Lung (tissue), 12 donors: Measurements from ENCODE around the gene TBCD. TPM values are rescaled to one million over a fixed set of nuclear protein-coding genes. Genes with fewer than 3 reads are reported as not detected.
A peak's percentile ranks its signal among the peaks of the same experiment; 100 is the strongest.
"Not testable (repeated sequence)": the region's sequence is repeated elsewhere in the genome, so short reads cannot be mapped to it uniquely, and the experiment has no call there.

Experiments used
- ATAC-seq: fragments of 200-7000 bp; cut with Tn5 transposase; one replicate; pipeline ENCODE4 v1.9.1; 2020; ENCODE audit warnings: moderate number of reproducible peaks; ENCODE audit not compliant: insufficient read depth, low FRiP score
- DNase-seq, 3 donors: peaks; one replicate each; pipeline ENCODE4 v3.0.0-alpha.2; 2013 to 2017
- H3K27ac ChIP-seq, 2 donors: one replicate each; pipeline ENCODE4 v1.5.1; 2013; ENCODE audit warnings: mild to moderate bottlenecking in 2 of 2, moderate library complexity in 2 of 2, control low read depth in 1 of 2, inconsistent platforms in 1 of 2, low read depth in 1 of 2, low read length in 1 of 2
- H3K27me3 ChIP-seq, 3 donors: one replicate each; pipeline ENCODE4 v1.5.1; 2013; ENCODE audit warnings: low read length in 2 of 3; ENCODE audit not compliant: control insufficient read depth in 3 of 3, insufficient read depth in 3 of 3
- H3K36me3 ChIP-seq, 4 donors: one replicate each; pipeline ENCODE4 v1.5.1; 2013; ENCODE audit warnings: low read length in 4 of 4, mild to moderate bottlenecking in 1 of 4, moderate library complexity in 1 of 4; ENCODE audit not compliant: control insufficient read depth in 4 of 4, insufficient read depth in 4 of 4
- H3K4me1 ChIP-seq, 5 donors: one replicate each; pipeline ENCODE4 v1.5.1; 2013; ENCODE audit warnings: low read length in 5 of 5, mild to moderate bottlenecking in 2 of 5, moderate library complexity in 1 of 5; ENCODE audit not compliant: control insufficient read depth in 5 of 5, insufficient read depth in 5 of 5
- H3K4me3 ChIP-seq: one replicate; pipeline ENCODE4 v1.5.1; 2013; ENCODE audit warnings: mild to moderate bottlenecking, control low read depth, moderate library complexity
- H3K9ac ChIP-seq, 2 donors: one replicate each; pipeline ENCODE4 v1.5.1; 2013; ENCODE audit warnings: low read length in 2 of 2, control low read depth in 1 of 2; ENCODE audit not compliant: insufficient read depth in 1 of 2
- H3K9me3 ChIP-seq, 4 donors: one replicate each; pipeline ENCODE4 v1.5.1; 2013; ENCODE audit warnings: low read length in 3 of 4, mild to moderate bottlenecking in 1 of 4, moderate library complexity in 1 of 4; ENCODE audit not compliant: control insufficient read depth in 4 of 4, insufficient read depth in 3 of 4
- WGBS, 2 donors: extraction: QIAGEN DNeasy Blood & Tissue Kit; methylation state at CpG; one replicate each; pipeline ENCODE4 v1.1.7; 2013; 5-methylcytosine and 5-hydroxymethylcytosine counted together
- polyA plus RNA-seq, 2 donors: library from polyadenylated mRNA; stranded (reverse); fragments of 200-250 nt; gene quantifications; one replicate each; pipeline ENCODE4 v1.2.1, GENCODE V29; 2013
- total RNA-seq, 2 donors: library from RNA; depleted of rRNA in 1 of 2; stranded (reverse); fragments of >200 nt in 1 of 2; gene quantifications; one replicate each; pipeline ENCODE4 v1.2.1, GENCODE V29; 2014 to 2021
- TF ChIP-seq, protein P1 (sequence below): IDR thresholded peaks from 2 replicates; pipeline ENCODE4 v1.5.1; 2012; ENCODE audit warnings: mild to moderate bottlenecking; ENCODE audit errors: control extremely low read depth, extremely low read depth
- donor health status: control.
- donor health status: control.
- donor health status: Bipolar disorder and iron deficiency.
- donor health status: healthy.
- donor health status: DM: yes; HTN: yes; CAD: no.

TBCD gene
- total and polyA plus RNA-seq, 4 donors: 57.6 to 119 (median 90.3) TPM

- Histone ChIP-seq H3K27me3 (no peaks in the 10 kb centered on the region), H3K9me3 (peaks cover 0 to 2% (median 0%) of the 10 kb centered on the region in 4 donors), H3K9ac (no peak overlapping the region), H3K36me3 (peaks cover 0 to 6% (median 3%) of the 10 kb centered on the region in 4 donors), H3K27ac (peak overlapping the region in 1 of 2 donors; percentile 52), H3K4me3 (no peak overlapping the region), H3K4me1 (peaks cover 0 to 12% (median 4%) of the 10 kb centered on the region in 5 donors)
- TF ChIP-seq, protein P1, sequence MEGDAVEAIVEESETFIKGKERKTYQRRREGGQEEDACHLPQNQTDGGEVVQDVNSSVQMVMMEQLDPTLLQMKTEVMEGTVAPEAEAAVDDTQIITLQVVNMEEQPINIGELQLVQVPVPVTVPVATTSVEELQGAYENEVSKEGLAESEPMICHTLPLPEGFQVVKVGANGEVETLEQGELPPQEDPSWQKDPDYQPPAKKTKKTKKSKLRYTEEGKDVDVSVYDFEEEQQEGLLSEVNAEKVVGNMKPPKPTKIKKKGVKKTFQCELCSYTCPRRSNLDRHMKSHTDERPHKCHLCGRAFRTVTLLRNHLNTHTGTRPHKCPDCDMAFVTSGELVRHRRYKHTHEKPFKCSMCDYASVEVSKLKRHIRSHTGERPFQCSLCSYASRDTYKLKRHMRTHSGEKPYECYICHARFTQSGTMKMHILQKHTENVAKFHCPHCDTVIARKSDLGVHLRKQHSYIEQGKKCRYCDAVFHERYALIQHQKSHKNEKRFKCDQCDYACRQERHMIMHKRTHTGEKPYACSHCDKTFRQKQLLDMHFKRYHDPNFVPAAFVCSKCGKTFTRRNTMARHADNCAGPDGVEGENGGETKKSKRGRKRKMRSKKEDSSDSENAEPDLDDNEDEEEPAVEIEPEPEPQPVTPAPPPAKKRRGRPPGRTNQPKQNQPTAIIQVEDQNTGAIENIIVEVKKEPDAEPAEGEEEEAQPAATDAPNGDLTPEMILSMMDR: no peak
- ATAC-seq: no peak
- 89 to 90% methylated on average over 19 of the region's 19 CpGs for WGBS, 2 donors
- DNase-seq: no peak
These were observed 209.7 kb downstream of the TBCD start for GRCh38 chr17:82961366-82962162.

- TF ChIP-seq, protein P1: no peak
- Histone ChIP-seq H3K4me1 (peaks cover 0 to 12% (median 4%) of the 10 kb centered on the region in 5 donors), H3K27ac (peak overlapping the region in 1 of 2 donors; percentile 48), H3K9me3 (peaks cover 0 to 2% (median 0%) of the 10 kb centered on the region in 4 donors), H3K4me3 (no peak overlapping the region), H3K27me3 (no peaks in the 10 kb centered on the region), H3K9ac (no peak overlapping the region), H3K36me3 (peaks cover 0 to 6% (median 2%) of the 10 kb centered on the region in 4 donors)
- DNase-seq (no peak), ATAC-seq (no peak)
- 78 to 82% methylated on average over 21 of the region's 21 CpGs for WGBS, 2 donors
These were observed 210.4 kb downstream of the TBCD start for GRCh38 chr17:82962163-82962720.

- Histone ChIP-seq H3K4me3 (no peak overlapping the region), H3K27me3 (no peaks in the 10 kb centered on the region), H3K9ac (peak overlapping the region in 1 of 2 donors; percentile 11), H3K27ac (peak overlapping the region in 1 of 2 donors; percentile 54), H3K4me1 (peaks cover 0 to 12% (median 4%) of the 10 kb centered on the region in 5 donors), H3K36me3 (peaks cover 0 to 6% (median 2%) of the 10 kb centered on the region in 4 donors), H3K9me3 (peaks cover 0 to 2% (median 0%) of the 10 kb centered on the region in 4 donors)
- 16 to 29% methylated on average over 21 to 25 of the region's 25 CpGs for WGBS, 2 donors
- ATAC-seq: peak; percentile 72
- DNase-seq: peak; percentile 89 to 92 (median 92)
- TF ChIP-seq, protein P1: peak; percentile 54
These were observed 211.5 kb downstream of the TBCD start for GRCh38 chr17:82963104-82963950.

GRCh38 chr17:82964451-82964850 is 212.6 kb downstream of the TBCD start:
- H3K9me3 ChIP-seq, H3K36me3 ChIP-seq, H3K27me3 ChIP-seq, DNase-seq, H3K9ac ChIP-seq, H3K27ac ChIP-seq, ATAC-seq, H3K4me3 ChIP-seq: not testable (repeated sequence)
- peaks cover 0 to 12% (median 4%) of the 10 kb centered on the region in 5 donors for H3K4me1 ChIP-seq
- WGBS, 2 donors: 90 to 93% methylated on average over 32 of the region's 32 CpGs
